GM12892 (cell line): ENCODE data around the gene MSRB1.

ENCODE experiments used
- POLR2A ChIP-seq: IDR thresholded peaks from 2 replicates; pipeline ENCODE4 v1.6.1; 2011; ENCODE audit warnings: low read depth, low read length, control low read depth
- POLR2AphosphoS5 ChIP-seq: IDR thresholded peaks from 2 replicates; pipeline ENCODE4 v1.6.1; 2011; ENCODE audit warnings: low read depth, low read length, control low read depth
- TAF1 ChIP-seq: IDR thresholded peaks from 2 replicates; pipeline ENCODE4 v1.6.1; 2011; ENCODE audit warnings: low read depth, mild to moderate bottlenecking, control low read depth, low read length, borderline replicate concordance

DNA sequence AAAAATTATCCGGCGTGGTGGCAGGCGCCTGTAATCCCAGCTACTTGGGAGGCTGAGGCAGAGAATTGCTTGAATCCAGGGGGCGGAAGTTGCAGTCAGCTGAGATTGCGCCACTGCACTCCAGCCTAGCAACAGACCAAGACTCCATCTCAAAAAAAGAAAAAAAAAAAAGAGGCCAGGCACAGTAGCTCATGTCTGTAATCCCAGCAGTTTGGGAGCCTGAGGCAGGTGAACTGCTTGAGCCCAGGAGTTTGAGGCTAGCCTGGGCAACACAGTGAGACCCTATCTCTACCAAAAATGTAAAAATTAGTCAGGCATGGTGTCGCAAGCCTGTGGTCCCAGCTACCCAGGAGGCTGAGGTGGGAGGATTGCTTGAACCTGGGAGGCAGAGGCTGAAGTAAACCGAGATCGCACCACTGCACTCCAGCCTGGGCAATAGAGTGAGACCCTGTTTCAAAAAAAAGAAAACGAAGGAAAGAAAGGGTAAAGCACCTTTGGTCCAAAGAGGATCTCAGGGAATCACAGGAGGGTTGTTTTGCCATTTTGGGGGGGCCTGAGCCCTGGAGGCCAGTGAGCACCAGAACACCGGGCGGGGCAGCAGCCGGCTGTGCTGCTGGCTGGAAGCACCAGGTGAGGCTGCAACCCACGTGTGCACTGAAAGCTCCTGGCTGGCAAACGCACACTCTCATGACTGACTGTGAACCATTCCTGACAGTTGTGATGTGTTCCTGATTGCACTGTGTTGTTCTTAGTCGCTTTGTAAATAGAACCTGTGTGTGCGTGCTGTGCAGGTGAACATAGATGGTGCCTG lies 43.2 kb downstream of the MSRB1 start:
- TF ChIP-seq TAF1 (no peak), POLR2A (no peak), POLR2AphosphoS5 (no peak)
